H9 (cell line): ENCODE results near the gene LYZL4. TPM values are rescaled to one million over a fixed set of nuclear protein-coding genes. Genes with fewer than 3 reads are reported as not detected.

ENCODE experiments used
- DNase-seq: peaks from one replicate; pipeline ENCODE4 v3.0.0-alpha.2; 2017
- H2AFZ ChIP-seq: one replicate; pipeline ENCODE4 v1.6.1; 2013; ENCODE audit warnings: mild to moderate bottlenecking, low read length, control low read depth, moderate library complexity
- H2AK5ac ChIP-seq: 2 replicates; pipeline ENCODE4 v1.6.1; 2013; ENCODE audit warnings: low read length, control low read depth, mixed read lengths; ENCODE audit not compliant: insufficient read length
- H2BK120ac ChIP-seq: one replicate; pipeline ENCODE4 v1.6.1; 2013; ENCODE audit warnings: low read depth, mild to moderate bottlenecking, low read length, control low read depth, inconsistent platforms; ENCODE audit not compliant: poor library complexity, severe bottlenecking
- H2BK12ac ChIP-seq: 2 replicates; pipeline ENCODE4 v1.6.1; 2013; ENCODE audit warnings: low read length, control low read depth, mixed read lengths, low read depth; ENCODE audit not compliant: insufficient read length
- H2BK15ac ChIP-seq: 2 replicates; pipeline ENCODE4 v1.6.1; 2013; ENCODE audit warnings: low read depth, low read length, control low read depth
- H2BK20ac ChIP-seq: one replicate; pipeline ENCODE4 v1.6.1; 2013; ENCODE audit warnings: low read depth, mild to moderate bottlenecking, low read length, control low read depth, inconsistent platforms; ENCODE audit not compliant: poor library complexity, severe bottlenecking
- H2BK5ac ChIP-seq: 2 replicates; pipeline ENCODE4 v1.6.1; 2013; ENCODE audit warnings: low read length, control low read depth, mixed read lengths; ENCODE audit not compliant: insufficient read length
- H3K14ac ChIP-seq: 2 replicates; pipeline ENCODE4 v1.6.1; 2013; ENCODE audit warnings: low read length, control low read depth; ENCODE audit not compliant: insufficient read depth
- H3K18ac ChIP-seq: 2 replicates; pipeline ENCODE4 v1.6.1; 2013; ENCODE audit warnings: low read depth, mild to moderate bottlenecking, mixed read lengths, low read length, control low read depth; ENCODE audit not compliant: insufficient read length
- H3K23ac ChIP-seq: 2 replicates; pipeline ENCODE4 v1.6.1; 2013; ENCODE audit warnings: low read length, control low read depth, mixed read lengths, low read depth; ENCODE audit not compliant: insufficient read length
- H3K23me2 ChIP-seq: 2 replicates; pipeline ENCODE4 v1.6.1; 2013; ENCODE audit warnings: low read depth, mild to moderate bottlenecking, mixed read lengths, low read length, control low read depth; ENCODE audit not compliant: insufficient read length, poor library complexity, severe bottlenecking
- H3K27ac ChIP-seq: 2 replicates; pipeline ENCODE4 v1.5.1; 2013; ENCODE audit warnings: low read length, control low read depth, mixed read lengths, low read depth; ENCODE audit not compliant: insufficient read length
- H3K27me3 ChIP-seq: 2 replicates; pipeline ENCODE4 v1.6.1; 2013; ENCODE audit warnings: low read length, control low read depth, inconsistent platforms; ENCODE audit not compliant: insufficient read depth
- H3K4ac ChIP-seq: 2 replicates; pipeline ENCODE4 v1.6.1; 2013; ENCODE audit warnings: low read depth, mild to moderate bottlenecking, control low read depth, inconsistent platforms, low read length, moderate library complexity
- H3K4me1 ChIP-seq: 2 replicates; pipeline ENCODE4 v1.6.1; 2013; ENCODE audit warnings: low read length, control low read depth, inconsistent platforms; ENCODE audit not compliant: insufficient read depth
- H3K4me2 ChIP-seq: 2 replicates; pipeline ENCODE4 v1.6.1; 2013; ENCODE audit warnings: low read length, control low read depth, mixed read lengths; ENCODE audit not compliant: insufficient read length, insufficient read depth
- H3K56ac ChIP-seq: 2 replicates; pipeline ENCODE4 v1.6.1; 2013; ENCODE audit warnings: low read depth, mild to moderate bottlenecking, mixed read lengths, low read length, control low read depth; ENCODE audit not compliant: insufficient read length
- H3K79me1 ChIP-seq: 2 replicates; pipeline ENCODE4 v1.6.1; 2013; ENCODE audit warnings: low read depth, mild to moderate bottlenecking, moderate library complexity, low read length, control low read depth, inconsistent platforms; ENCODE audit not compliant: insufficient read depth, poor library complexity, severe bottlenecking
- H3K79me2 ChIP-seq: 2 replicates; pipeline ENCODE4 v1.6.1; 2013; ENCODE audit warnings: low read length, control low read depth, inconsistent platforms; ENCODE audit not compliant: insufficient read depth
- H3K9ac ChIP-seq: 2 replicates; pipeline ENCODE4 v1.6.1; 2013; ENCODE audit warnings: low read length, control low read depth, mixed read lengths; ENCODE audit not compliant: insufficient read length; ENCODE audit errors: extremely low read depth
- H3K9me3 ChIP-seq: one replicate; pipeline ENCODE4 v1.6.1; 2013; ENCODE audit warnings: low read depth, low read length, inconsistent platforms; ENCODE audit not compliant: control insufficient read depth
- H3T11ph ChIP-seq: one replicate; pipeline ENCODE4 v1.6.1; 2013; ENCODE audit warnings: mild to moderate bottlenecking, low read length, control low read depth, inconsistent platforms
- H4K20me1 ChIP-seq: one replicate; pipeline ENCODE4 v1.6.1; 2013; ENCODE audit not compliant: control insufficient read depth, insufficient read length, insufficient read depth
- H4K5ac ChIP-seq: 2 replicates; pipeline ENCODE4 v1.6.1; 2013; ENCODE audit warnings: low read depth, mild to moderate bottlenecking, mixed read lengths, low read length, control low read depth; ENCODE audit not compliant: insufficient read length
- H4K8ac ChIP-seq: replicated peaks from 2 replicates; pipeline ENCODE4 v1.6.1; 2013; ENCODE audit warnings: low read length, control low read depth, mixed read lengths, low read depth; ENCODE audit not compliant: insufficient read length
- H4K91ac ChIP-seq: 2 replicates; pipeline ENCODE4 v1.6.1; 2013; ENCODE audit warnings: low read depth, mild to moderate bottlenecking, moderate library complexity, mixed read lengths, low read length, control low read depth; ENCODE audit not compliant: insufficient read length
- H3K27ac Mint-ChIP-seq, 3 experiments: 2 replicates in 2 of 3; 3 replicates in 1 of 3; pipeline ENCODE4 v1.8.0; 2020 to 2021; ENCODE audit warnings: mixed read lengths in 3 of 3, mild to moderate bottlenecking in 1 of 3, moderate library complexity in 1 of 3
- H3K27me3 Mint-ChIP-seq: 2 replicates; pipeline ENCODE4 v1.8.0; 2021; ENCODE audit warnings: low read depth, mild to moderate bottlenecking, moderate library complexity, mixed read lengths
- H3K36me3 Mint-ChIP-seq, 3 experiments: 2 replicates in 2 of 3; 3 replicates in 1 of 3; pipeline ENCODE4 v1.8.0; 2020 to 2021; ENCODE audit warnings: low read depth in 3 of 3, mixed read lengths in 3 of 3; ENCODE audit not compliant: insufficient read depth in 1 of 3
- H3K4me1 Mint-ChIP-seq, 2 experiments: 2 replicates each; pipeline ENCODE4 v1.8.0; 2020; ENCODE audit warnings: mixed read lengths in 2 of 2
- H3K4me3 Mint-ChIP-seq, 2 experiments: 2 replicates in 1 of 2; 3 replicates in 1 of 2; pipeline ENCODE4 v1.8.0; 2020 to 2021; ENCODE audit warnings: mild to moderate bottlenecking in 2 of 2, mixed read lengths in 2 of 2, moderate library complexity in 1 of 2
- H3K9me3 Mint-ChIP-seq, 2 experiments: 2 replicates in 1 of 2; 3 replicates in 1 of 2; pipeline ENCODE4 v1.8.0; 2020; ENCODE audit warnings: mild to moderate bottlenecking in 2 of 2, mixed read lengths in 2 of 2, moderate library complexity in 1 of 2
- CTCF ChIP-seq: fragments of 200-600 bp; sonication (generic); conservative IDR thresholded peaks from 3 replicates; pipeline ENCODE4 v1.8.0; 2021; ENCODE audit warnings: antibody characterized with exemption, mild to moderate bottlenecking
- WGBS: extraction: QIAGEN DNeasy Blood & Tissue Kit; methylation state at CpG from one replicate; pipeline ENCODE4 v1.1.7; 2013; ENCODE audit warnings: missing lambda C conversion rate, low lambda C conversion rate, mixed read lengths; ENCODE audit not compliant: insufficient read length; ENCODE audit errors: extremely low coverage; 5-methylcytosine and 5-hydroxymethylcytosine counted together
- total RNA-seq: library from RNA; stranded (reverse); gene quantifications from 2 replicates; pipeline ENCODE4 v1.2.1, GENCODE V29; 2021

Gene LYZL4
- total RNA-seq, 1 experiment from 2014 or later: not detected

DNA sequence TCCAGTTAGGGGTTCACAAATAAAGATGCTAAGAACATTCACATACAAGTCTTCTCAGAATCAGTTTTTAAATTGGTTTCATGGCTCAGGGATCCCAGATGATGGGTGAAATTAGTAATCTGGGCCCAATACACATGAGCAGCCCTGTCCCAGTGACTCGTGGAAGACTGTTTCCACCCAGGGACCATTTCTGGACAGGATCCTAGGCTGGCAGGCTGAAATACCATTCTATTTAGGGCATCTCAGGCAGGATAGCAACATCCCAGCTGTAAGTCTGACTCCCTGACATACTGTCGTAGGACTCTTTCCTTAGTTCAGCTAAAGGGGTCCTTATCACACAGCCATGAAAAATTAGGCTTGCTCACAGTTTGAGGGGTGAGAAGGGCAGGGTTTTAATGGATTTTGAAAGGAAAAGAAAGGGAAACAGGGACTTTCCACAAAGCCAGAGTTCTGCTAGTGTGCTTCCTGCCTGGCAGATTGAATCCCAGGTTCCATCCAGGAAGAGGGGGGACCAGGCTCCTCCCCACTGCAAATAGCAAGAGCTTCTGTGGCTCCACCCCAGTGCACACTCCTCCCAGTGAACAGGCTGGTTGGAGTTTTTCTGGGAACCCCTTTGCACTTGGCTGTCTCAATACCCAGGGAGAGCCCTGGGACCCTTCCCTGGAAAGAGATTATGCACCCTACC is 41.3 kb upstream of the LYZL4 start:
- no CpG with 5 or more reads among the region's 2 CpGs for WGBS
- no peaks in the 10 kb centered on the region for H3K27me3 ChIP-seq
- no peaks in the 10 kb centered on the region for H4K20me1 ChIP-seq
- no peak overlapping the region for H2BK12ac ChIP-seq
- no peaks in the 10 kb centered on the region for H3K79me2 ChIP-seq
- Mint-ChIP-seq H3K36me3 (no peaks in the 10 kb centered on the region), H3K9me3 (no peaks in the 10 kb centered on the region; a peak in 1 of 5 replicates), H3K4me3 (no peak overlapping the region), H3K27ac (no peak overlapping the region), H3K4me1 (peaks cover 24% of the 10 kb centered on the region in 2 experiments), H3K27me3 (peaks cover 6% of the 10 kb centered on the region)
- no peak overlapping the region for H2AK5ac ChIP-seq
- H3T11ph ChIP-seq: no peak overlapping the region
- H2BK20ac ChIP-seq: no peak overlapping the region
- no peak overlapping the region for H3K27ac ChIP-seq
- no peak overlapping the region for H2BK5ac ChIP-seq
- no peak overlapping the region for H3K14ac ChIP-seq
- no peak overlapping the region for H3K9ac ChIP-seq
- H3K4me2 ChIP-seq: no peak overlapping the region
- no peak overlapping the region for H2BK15ac ChIP-seq
- no peak overlapping the region for H2BK120ac ChIP-seq
- TF ChIP-seq CTCF: no peak
- H3K23ac ChIP-seq: no peak overlapping the region
- no peak overlapping the region for H3K4ac ChIP-seq
- no peak overlapping the region for H3K18ac ChIP-seq
- DNase-seq: no peak
- peaks cover 7% of the 10 kb centered on the region for H3K4me1 ChIP-seq
- H4K5ac ChIP-seq: no peak overlapping the region
- no peak overlapping the region for H3K56ac ChIP-seq
- no peak overlapping the region for H4K91ac ChIP-seq
- H4K8ac ChIP-seq: no peak overlapping the region
- no peaks in the 10 kb centered on the region for H3K23me2 ChIP-seq
- H2AFZ ChIP-seq: no peak overlapping the region
- H3K79me1 ChIP-seq: no peaks in the 10 kb centered on the region
- H3K9me3 ChIP-seq: no peaks in the 10 kb centered on the region
